HEK293T (cell line): ENCODE results near the gene RHOG.

ENCODE experiments used
- ARNT ChIP-seq: fragments of 450-650 bp; IDR thresholded peaks from 2 replicates; pipeline ENCODE4 v1.6.1; 2017; ENCODE audit warnings: mild to moderate bottlenecking
- CTBP1 ChIP-seq: fragments of 450-650 bp; IDR thresholded peaks from 2 replicates; pipeline ENCODE4 v1.6.1; 2016; ENCODE audit warnings: borderline replicate concordance
- ELF4 ChIP-seq: fragments of 450-650 bp; IDR thresholded peaks from 2 replicates; pipeline ENCODE4 v1.6.1; 2017; ENCODE audit warnings: antibody characterized with exemption
- FOXA1 ChIP-seq: fragments of 450-650 bp; IDR thresholded peaks from 2 replicates; pipeline ENCODE4 v1.6.1; 2016; ENCODE audit warnings: mild to moderate bottlenecking
- FOXK2 ChIP-seq: fragments of 450-650 bp; IDR thresholded peaks from 2 replicates; pipeline ENCODE4 v1.6.1; 2016; ENCODE audit warnings: mild to moderate bottlenecking
- FOXM1 ChIP-seq: fragments of 450-650 bp; IDR thresholded peaks from 2 replicates; pipeline ENCODE4 v1.6.1; 2017; ENCODE audit warnings: mild to moderate bottlenecking, borderline replicate concordance
- HDGF ChIP-seq: fragments of 450-650 bp; IDR thresholded peaks from 2 replicates; pipeline ENCODE4 v1.6.1; 2017; ENCODE audit warnings: antibody characterized with exemption, borderline replicate concordance
- LEF1 ChIP-seq: fragments of 450-650 bp; IDR thresholded peaks from 2 replicates; pipeline ENCODE4 v1.6.1; 2017; ENCODE audit warnings: mild to moderate bottlenecking, borderline replicate concordance
- PKNOX1 ChIP-seq: fragments of 450-650 bp; IDR thresholded peaks from 2 replicates; pipeline ENCODE4 v1.6.1; 2016
- SP1 ChIP-seq: fragments of 450-650 bp; IDR thresholded peaks from 2 replicates; pipeline ENCODE4 v1.6.1; 2017
- SUZ12 ChIP-seq: fragments of 450-650 bp; IDR thresholded peaks from 2 replicates; pipeline ENCODE4 v1.6.1; 2016; ENCODE audit warnings: mild to moderate bottlenecking
- TARDBP ChIP-seq: fragments of 450-650 bp; IDR thresholded peaks from 2 replicates; pipeline ENCODE4 v1.6.1; 2016
- ZNF384 ChIP-seq: fragments of 450-650 bp; IDR thresholded peaks from 2 replicates; pipeline ENCODE4 v1.6.1; 2016

- TF ChIP-seq FOXM1 (no peak), LEF1 (no peak), FOXA1 (no peak), ARNT (no peak), SP1 (no peak), TARDBP (no peak), PKNOX1 (no peak), FOXK2 (no peak), CTBP1 (no peak), HDGF (no peak), SUZ12 (no peak), ZNF384 (no peak), ELF4 (no peak)
Observed at GRCh38 chr11:3843326-3843725, 2.6 kb upstream of the RHOG start.
